ENCODE measurements around the gene HOXA9.

HOXA9 gene

DNA sequence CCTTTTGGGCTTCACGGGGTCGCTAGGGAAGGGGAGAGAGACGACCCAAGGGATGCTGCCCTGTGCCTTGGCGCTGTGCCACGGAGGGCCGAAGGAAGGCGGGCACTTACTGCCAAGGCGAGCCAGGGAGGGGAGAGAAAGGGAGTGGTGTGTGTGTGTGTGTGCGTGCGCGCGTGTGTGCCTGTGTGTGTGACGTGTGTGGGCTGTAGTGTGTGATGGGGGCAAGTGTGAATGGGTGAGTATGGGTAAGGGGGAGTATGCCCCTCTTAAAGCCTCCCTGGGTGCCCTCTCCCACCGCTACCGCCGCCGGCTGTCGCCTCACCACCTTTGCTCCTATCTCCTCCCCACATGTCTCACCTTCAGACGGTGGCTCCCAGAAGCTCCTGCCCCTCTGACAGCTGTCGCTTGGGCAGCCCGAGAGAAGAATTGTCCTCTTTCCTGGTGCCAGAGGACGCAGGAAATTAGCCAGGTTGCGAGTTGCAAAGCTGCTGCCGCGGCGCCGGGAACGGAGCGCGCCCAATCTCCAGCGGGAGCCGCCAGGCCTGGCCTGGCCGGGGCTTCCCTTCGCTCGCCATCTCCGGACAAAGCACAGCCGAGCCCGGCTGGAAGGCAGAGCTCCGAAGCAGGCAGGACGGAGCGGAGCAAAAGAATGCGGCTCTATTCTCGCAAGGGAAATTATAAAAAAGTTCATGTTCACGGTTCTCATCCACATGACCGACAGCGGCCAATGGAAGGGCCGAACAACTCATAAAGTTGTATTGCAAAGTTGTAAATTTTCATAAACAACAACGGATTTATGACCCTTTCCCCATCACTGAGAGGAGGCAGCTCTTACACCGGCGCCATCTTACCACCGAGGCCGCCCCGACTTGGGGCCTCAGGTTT lies 13.2 kb downstream of the HOXA9 start, which contains the start of gene HOXA3:
Gene HOXA3 (minus strand): TSS at position 653 of the 885 bp plus-strand sequence. CDS start 41,943 bp downstream, outside the sequence.
- FAIRE-seq: peak; percentile 92

DNA sequence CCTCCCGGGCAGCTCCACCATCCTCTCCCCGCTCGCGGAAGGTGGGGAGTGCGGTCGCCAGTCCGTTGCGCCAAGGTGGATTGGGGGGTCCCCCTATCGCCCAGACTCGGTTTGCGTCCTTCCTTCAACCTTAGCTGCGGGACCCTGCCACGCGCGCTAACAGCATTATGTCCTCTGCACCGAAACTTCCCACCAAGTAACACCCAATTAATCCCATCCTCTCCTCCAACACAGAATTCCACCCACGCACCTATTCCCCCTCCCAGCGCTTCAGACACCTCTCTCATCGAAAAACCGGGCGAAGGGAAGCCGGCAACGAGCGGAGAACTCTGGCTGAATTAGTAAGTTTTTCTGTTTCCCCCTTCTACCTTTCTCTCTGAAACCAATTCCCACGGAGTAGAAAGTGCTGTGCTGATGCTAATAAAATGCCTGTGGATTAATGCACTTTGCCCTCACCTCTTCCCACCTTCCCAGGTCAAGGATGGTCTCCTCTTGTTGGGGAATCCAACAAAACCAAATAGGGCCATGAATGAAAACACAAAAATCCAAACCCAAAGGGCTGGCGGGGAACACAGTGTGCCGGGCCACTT lies 13.9 kb downstream of the HOXA9 start:
- FAIRE-seq: no peak

DNA sequence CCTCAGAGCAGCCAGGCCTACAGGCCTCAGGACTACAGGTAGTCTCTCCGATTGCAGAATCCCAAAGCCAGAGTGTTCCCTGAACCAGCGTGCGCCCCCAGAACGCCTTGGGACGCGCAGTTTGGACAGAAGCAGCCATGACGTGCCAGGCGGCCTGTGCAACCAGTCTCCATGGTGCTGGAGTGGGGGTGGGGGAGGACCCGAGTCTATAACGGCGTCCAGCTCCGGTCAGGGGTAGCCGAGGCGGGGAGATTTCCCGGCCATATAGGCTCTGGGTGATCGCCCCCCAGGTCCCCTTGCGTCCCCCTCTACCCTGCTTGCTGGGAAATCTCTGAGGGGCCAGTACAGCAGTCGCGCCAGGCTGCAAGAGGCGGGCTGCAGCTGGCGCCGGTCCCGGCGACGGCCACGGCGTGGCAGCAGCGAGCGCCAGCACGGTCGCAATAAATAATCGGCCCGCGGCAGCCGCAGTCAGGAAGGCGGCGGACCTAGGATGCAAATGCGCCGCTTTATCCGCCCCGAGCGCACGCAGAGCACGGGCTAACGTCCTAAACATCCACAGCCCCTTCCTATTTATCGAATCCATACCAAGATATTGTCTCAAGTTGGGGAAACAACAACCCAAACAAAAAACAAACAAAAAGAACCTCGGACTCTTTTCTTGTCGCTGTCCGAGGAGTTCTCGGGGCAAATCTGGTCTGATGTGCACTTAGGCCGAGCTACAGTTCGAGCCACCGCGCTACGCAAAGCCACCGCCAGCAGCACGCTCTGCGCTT lies 14.6 kb downstream of the HOXA9 start:
- FAIRE-seq: no peak

DNA sequence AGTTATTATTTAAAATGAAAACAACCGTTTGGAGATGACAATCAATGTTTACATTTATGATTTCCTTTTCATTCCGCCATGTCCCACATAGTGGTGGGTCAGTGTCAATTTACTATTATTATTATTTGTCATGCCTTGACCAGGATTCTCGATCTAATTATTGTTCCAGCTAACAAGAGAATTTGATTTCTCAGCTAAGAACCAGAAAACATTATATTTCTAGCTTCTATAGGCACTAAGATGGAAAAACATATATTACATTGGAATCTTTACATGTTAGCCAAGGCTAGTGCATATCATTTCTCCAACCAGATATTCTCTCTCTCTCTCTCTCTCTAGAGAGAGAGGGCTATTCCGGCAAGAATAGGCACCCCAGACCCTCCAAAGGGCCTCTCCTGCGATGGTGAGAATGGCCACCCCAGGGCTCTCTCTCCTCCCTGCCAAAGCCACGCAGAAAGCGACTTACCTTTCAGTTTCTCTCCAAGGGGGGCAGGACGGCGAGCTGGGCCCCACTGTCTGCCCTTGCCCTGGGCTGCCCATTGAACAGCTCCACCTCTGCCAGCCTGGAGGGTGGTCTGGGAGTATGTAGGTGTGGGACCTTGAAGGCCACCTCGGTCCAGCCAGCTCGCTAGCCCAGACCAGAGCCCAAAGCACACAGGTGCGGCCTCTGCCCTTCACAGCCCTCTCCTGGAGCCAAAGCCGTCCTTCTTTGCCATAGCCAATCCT lies 15.3 kb downstream of the HOXA9 start:
- FAIRE-seq: no peak

DNA sequence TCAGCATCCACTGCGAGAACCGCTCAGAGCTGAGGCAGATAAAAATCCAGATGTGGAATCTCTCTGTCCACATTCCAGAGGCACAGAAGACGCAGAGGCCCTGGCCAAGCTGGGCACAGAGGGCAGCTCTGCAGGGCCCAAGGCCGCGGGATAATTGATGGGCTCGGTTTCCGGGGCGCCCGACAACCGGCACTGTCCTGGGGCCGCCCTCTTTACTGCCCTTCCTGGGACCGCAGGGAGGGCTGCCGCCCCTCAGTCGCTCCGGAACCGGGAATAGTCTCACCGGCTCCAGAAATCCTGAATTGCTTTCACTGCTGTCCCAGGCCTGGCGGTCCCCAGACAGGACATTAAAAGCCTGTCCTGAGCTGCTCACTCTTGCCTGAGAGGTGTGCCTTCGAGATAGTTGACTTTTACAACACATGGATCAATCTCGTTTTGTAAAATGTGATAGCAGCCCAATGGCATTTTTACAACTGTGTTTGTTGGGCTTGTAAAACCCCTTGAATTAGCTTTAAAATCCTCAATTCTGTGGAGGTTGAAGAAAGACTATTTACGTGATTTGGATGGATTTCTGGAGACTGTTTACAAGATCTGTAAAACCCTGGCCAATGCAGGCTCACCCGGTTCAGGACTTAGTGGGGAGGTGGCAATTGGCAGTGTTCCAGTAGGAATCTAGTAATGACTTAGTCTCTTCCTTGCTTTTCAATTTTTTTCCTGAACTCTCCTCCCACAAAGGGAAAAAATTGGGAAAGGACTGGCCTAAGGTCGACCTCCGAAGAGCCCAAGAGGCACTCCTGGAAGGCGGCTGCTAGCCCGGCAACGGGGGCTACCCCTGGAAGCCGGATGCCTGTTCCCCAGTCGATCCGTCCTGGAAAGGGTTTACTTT lies 16.3 kb downstream of the HOXA9 start:
- no peak for FAIRE-seq

DNA sequence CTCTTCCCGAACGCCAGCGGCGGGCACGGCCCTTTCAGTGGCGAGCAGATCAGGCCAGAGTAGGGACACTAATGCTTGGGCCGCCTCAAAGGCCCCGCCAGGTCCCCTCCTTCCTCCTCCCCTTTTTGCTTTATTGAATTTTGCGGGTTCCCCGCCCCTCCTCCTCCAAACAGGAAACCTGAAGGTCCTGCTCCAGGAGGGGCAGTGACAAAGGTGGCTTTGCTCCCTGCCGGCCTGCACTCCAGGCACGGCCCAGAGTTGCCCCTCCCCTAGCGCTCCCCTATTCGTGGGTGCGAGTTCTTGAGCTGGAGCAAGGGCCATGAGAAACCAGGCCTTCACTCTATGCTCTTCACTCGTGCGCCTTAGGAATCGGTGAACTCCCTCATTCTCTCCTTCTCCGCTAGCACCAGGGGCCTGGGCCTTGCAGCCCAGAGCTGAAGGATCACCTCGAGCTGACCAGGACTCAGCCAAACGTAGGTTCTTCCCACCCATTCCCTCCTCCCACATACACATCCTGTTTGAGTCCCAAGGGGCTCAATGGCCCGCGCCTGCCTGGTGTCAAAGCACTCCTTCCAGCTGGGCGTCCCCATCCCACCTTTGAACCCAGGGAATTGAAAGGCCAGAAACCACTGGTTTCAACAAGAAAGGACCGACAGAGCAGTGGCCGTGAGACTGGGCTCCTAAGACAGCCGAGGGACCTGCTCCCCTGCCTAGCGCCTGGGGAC lies 17.1 kb downstream of the HOXA9 start:
- no peak for FAIRE-seq

DNA sequence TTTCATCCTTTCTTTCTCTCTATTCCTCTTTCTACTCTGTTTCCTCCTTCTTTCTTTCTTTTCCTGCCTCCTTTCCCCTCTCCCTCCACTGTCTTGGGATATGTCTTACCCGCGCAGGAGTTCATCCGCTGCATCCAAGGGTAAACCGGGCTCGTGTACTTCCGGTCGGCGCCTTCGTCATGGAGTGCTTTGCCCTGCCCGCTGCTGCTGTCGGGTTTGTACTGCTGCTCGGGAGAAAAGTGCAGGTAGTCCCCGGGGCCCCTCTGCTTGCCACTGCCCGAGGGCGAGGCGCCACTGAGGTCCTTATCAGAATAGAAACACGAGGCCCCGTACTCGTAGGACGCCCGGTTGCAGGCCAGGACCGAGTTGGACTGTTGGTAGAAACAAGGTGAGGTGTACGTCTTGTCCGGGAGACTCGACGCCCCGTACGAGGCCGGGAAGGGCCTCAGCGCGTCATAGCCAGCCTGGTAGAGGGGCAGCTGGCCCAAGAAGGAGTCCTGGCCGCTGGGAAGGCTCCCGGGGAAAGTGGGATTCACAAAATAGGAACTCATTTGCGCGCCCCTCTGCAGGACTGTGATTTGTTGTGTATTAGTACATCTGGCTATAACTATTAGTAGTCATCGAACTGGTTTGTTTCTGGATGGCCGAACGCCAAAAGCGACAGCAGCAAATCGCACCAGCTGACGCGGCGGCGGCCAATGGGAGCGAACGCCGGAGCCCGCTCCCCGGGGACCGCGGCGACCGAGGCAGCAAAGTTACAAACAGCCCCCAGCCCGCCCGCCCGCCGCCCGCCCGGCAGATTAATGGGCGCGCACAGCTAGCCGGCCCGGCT lies 17.9 kb downstream of the HOXA9 start, which contains the start of gene HOXA6:
Gene HOXA6 (minus strand): TSS at position 576 of the 832 bp plus-strand sequence. CDS start 25 bp downstream, at position 551.
- no peak for FAIRE-seq

DNA sequence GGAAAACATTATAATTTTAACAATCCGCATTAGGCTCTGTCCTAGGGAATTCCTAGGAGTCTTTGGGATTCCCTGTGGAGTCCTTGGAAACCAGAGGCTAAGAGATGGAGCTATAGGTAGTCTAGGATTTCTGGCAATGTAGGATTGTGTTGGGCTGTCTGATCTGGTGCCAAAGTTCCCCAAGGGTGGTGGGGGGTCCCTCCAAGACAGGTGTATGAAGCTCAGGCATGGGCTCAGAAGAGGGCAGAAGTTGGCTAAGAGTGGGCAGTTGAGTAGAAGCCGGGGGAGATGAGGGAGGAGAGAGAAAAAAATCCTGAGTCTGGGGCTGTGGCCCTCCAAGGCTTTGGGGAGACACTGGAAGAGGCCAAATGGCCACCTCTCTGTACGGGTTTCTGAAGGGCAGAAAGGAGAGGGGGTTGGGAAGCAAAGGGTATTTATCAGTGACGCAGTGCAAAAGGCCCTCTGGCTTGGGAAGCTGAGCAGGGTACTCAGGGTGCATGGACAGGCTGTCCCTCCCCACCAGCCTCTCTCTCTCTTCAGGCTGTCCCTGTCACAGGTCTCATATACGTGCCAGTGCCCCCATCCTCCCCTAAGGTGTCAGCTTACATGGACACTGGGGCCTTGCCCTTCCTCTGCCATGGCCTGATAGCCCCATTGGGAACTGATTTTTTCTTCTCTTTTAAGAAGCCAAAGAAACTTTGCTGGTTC lies 18.7 kb downstream of the HOXA9 start:
- FAIRE-seq: no peak

DNA sequence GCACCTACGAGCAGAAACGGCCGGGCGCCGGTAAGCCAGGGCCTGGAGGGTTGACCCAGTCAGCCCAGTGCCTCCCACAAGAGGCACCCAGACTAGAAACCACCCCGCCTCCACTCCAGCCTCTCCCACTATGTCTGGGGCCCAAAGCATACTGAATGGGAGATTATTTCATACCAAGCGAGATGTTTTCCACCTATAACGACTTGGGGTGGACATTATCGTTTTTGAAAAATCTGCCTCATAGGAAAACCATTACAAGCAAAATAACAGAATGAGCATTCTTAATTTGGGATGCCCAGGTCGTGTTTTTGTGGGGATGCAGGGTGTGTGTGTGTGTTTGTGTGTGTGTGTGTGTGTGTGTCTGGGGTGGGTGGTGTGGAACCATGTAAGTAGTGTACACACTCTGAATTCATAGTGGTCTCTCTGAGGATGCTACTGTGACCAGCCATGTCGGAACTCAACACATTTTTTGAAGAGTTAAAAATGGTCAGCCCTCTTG lies 19.4 kb downstream of the HOXA9 start:
- FAIRE-seq: no peak

DNA sequence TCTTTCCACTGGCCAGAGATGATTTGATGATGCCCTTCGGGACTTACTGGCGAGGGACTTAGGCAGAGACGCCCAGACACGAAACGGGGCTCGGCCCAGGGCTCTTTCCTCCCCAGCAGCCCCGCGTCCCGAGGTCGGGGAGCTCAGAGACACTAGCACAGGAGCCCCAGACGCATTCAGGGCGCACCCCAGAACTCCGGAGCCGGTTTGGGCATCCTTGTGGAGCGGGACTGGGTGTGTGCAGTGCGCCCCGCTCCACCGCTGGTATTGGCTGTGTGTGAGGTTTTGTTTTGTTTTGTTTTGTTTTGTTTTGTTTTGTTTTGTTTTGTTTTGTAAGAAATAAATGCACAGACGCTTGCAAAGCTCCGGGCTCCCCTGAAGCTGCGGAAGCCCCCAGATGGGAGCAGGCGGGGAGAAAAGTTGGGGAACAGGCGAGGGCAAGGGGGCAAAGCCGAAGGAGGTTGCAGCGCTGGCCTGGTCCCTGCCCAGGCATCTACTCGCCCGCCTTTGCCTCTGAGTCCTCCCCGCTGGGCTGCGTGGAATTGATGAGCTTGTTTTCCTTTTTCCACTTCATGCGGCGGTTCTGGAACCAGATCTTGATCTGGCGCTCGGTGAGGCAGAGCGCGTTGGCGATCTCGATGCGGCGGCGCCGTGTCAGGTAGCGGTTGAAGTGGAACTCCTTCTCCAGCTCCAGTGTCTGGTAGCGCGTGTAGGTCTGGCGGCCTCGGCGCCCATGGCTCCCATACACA lies 20.0 kb downstream of the HOXA9 start:
- no peak for FAIRE-seq

DNA sequence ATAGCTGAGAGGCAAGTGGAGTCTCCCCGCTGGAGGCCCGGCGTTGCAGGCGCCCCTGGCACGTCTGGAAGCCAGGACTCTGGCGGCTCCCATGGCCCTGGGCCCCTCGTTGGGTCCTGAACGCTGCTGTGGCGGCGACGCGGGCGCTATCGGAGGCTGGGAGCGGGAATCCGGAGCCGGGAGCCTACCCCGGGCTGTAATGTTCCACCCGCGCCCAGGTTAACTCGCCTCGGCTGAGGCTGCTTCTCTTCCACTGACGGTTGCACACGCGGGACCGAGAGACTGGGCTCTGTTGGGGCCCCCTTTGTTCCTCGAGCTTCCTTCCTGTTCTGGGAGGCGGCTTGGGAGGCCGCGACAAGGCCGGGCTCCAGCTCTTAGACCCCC lies 20.6 kb downstream of the HOXA9 start:
- FAIRE-seq: no peak

DNA sequence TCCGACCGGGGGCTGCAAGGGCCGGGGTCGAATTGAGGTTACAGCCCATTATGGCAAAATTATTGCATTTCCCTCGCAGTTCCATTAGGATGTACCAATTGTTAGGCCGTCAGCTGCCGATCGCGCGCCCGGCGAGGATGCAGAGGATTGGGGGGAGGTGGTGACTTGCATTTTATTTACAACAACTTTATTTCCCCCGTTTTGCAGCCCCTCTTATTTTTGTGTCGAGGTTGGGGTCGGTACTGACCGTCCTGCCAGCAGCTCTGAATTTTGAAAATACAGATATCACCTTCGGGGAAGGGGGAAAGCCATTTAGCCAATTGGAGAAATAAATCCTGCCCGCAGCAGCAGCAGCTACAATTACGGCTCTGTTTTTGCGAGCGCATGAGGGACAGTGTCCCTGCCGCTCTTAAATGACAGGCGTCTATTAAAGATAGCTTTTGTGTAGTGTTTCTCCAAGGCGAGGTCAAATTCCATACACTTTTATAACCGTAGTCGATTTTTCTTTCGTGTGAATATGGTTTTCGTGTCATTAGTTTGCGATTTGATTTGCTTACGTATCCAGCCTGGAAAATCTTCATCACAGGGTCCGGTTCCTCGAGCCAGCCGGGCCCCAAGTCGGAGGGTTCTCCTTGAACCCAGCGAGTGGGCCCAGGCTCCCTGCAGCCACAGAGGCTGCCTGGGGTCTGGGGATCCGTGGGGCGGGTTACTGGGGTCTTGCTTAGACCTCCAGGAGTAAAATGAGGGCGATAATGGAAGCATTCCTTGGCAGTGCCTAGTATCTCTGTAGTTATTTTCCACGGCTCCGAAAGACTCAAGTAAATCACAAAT lies 21.2 kb downstream of the HOXA9 start:
- no peak for FAIRE-seq

DNA sequence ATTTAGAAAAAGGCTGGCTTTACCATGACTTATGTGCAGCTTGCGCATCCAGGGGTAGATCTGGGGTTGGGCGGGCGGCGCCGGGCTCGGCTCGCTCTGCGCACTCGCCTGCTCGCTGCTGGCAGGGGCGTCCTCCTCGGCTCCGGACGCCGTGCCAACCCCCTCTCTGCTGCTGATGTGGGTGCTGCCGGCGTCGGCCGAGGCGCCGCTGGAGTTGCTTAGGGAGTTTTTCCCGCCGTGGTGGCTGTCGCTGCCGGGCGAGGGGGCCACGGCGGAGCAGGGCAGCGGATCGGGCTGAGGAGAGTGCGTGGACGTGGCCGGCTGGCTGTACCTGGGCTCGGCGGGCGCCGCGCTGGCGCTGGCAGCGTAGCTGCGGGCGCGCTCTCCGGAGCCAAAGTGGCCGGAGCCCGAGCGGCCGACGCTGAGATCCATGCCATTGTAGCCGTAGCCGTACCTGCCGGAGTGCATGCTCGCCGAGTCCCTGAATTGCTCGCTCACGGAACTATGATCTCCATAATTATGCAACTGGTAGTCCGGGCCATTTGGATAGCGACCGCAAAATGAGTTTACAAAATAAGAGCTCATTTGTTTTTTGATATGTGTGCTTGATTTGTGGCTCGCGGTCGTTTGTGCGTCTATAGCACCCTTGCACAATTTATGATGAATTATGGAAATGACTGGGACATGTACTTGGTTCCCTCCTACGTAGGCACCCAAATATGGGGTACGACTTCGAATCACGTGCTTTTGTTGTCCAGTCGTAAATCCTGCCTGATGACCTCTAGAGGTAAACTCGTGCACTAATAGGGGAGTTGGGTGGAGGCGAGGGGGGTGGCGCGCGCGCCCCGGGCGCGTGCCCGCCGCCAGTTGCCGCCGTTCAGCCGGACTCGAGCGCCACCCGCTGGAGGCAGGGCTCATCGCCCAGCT lies 22.1 kb downstream of the HOXA9 start, which contains the start of gene HOXA5:
Gene HOXA5 (minus strand): TSS at position 659 of the 927 bp plus-strand sequence. CDS start 74 bp downstream, at position 585.
- no peak for FAIRE-seq

DNA sequence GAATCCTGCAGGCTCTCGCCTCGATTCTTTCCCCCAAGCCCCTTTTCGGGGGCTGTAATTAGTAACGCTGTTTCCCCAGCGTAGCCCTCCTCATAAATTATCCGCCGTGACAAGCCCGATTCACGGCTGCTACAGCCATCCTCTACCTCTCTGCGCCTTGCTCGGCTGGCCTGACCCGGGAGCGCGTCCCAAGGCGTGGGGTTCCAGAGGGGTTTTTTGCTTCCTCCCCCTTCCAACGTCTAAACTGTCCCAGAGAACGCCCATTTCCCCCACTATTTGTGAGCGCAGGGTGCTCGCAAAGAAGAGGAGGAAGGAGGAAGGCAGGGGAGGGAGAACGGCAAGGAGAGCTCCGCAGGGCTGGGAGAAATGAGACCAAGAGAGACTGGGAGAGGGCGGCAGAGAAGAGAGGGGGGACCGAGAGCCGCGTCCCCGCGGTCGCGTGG lies 22.7 kb downstream of the HOXA9 start:
- no peak for FAIRE-seq

DNA sequence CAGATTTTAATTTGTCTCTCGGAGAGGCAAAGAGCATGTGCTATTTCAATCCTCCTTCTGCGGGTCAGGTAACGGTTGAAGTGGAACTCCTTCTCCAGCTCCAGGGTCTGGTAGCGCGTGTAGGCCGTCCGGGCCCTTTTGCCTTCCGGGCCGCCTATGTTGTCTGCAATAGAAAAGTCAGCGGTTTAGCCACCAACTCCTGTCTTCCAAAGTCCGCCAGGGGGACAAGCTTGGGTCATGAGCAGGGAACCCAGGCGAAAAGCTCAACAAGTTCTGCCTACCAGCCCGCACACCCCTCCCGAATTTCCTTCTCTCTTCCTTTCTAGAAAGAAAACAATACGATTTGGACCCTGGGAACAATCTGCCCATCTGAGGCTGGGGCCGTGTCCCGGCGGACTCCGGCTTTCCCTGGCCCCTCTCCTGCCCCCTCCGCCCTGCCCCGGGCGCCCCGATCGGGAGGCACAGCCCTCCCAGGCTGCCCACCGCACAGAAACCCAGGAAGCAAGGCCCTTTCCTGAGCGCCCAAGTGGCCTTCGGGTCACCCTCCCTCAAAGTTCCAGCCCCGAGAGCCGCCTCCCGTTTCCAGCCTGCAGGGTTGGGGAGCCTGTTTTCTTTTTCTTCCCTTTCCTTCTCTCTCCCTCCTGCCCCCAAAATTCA lies 23.3 kb downstream of the HOXA9 start:
- FAIRE-seq: no peak

Data from endometrium (tissue), 2 donors.